Measurements from ENCODE around the gene TBATA.

TBATA gene

GRCh38 chr10:70795613-70796012, 10.4 kb upstream of the TBATA start:
- Mint-ChIP-seq H3K27ac (no peak overlapping the region), H3K4me3 (no peak overlapping the region), H3K36me3 (no peaks in the 10 kb centered on the region), H3K9me3 (ENCODE audit: low read depth) (no peaks in the 10 kb centered on the region), H3K27me3 (peaks cover 6% of the 10 kb centered on the region), H3K4me1 (ENCODE audit: low read depth) (peaks cover 13% of the 10 kb centered on the region)

GRCh38 chr10:70791386-70792039, 6.3 kb upstream of the TBATA start:
- no peaks in the 10 kb centered on the region for H3K36me3 Mint-ChIP-seq
- H3K4me3 Mint-ChIP-seq, result no peak overlapping the region
- peaks cover 26% of the 10 kb centered on the region for H3K4me1 Mint-ChIP-seq (ENCODE audit: low read depth)
- H3K27me3 Mint-ChIP-seq, result peaks cover 1% of the 10 kb centered on the region
- H3K9me3 Mint-ChIP-seq (ENCODE audit: low read depth), result no peaks in the 10 kb centered on the region
- no peak overlapping the region for H3K27ac Mint-ChIP-seq

GRCh38 chr10:70786799-70787415, 1.7 kb upstream of the TBATA start:
- Mint-ChIP-seq H3K9me3 (ENCODE audit: low read depth) (no peaks in the 10 kb centered on the region), H3K27ac (no peak overlapping the region), H3K4me1 (ENCODE audit: low read depth) (peaks cover 22% of the 10 kb centered on the region), H3K4me3 (no peak overlapping the region), H3K36me3 (no peaks in the 10 kb centered on the region), H3K27me3 (no peaks in the 10 kb centered on the region)

DNA sequence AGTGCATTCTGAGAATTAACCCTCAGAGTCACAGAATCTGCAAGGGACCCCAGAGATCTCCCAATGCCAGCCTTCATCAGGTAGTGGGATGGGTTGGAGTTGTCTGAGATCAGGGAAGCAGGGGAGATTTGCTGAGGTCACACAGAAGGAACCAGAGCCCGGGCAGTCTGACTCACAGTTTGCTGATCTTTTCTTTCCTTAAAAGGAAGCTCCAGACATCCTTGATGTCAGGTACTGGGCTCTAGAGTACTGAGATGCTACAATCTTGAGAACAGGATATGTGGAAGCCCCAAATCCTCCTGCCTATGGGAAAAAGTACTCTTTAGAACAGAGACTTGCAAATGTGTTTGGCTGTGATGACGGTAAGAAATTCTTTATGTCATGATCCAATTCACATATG, 706 bp downstream of the TBATA start:
- peaks cover 8% of the 10 kb centered on the region for H3K4me1 Mint-ChIP-seq (ENCODE audit: low read depth)
- H3K4me3 Mint-ChIP-seq, result no peak overlapping the region
- no peaks in the 10 kb centered on the region for H3K9me3 Mint-ChIP-seq (ENCODE audit: low read depth)
- no peak overlapping the region for H3K27ac Mint-ChIP-seq
- no peaks in the 10 kb centered on the region for H3K36me3 Mint-ChIP-seq
- H3K27me3 Mint-ChIP-seq, result no peaks in the 10 kb centered on the region

DNA sequence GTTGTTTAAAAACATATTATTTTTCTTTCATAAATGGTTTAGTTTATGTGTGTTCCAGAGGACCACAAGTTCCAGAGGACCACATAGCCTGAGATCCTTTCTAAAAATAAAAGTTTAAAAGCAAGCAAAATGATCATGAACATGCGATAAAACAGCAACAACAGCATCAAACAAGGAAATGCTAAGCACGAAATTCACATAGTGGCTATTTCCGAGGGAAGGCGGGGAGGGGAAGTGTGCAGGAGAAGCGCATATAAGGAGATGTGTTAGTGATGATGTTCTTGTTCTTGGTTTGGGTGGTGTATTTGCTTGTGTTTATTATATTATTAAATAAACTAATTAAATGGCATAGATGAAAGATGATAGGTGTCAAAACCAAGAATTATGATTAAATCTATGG, 1.2 kb downstream of the TBATA start:
- no peaks in the 10 kb centered on the region for H3K27me3 Mint-ChIP-seq
- no peak overlapping the region for H3K27ac Mint-ChIP-seq
- H3K36me3 Mint-ChIP-seq, result no peaks in the 10 kb centered on the region
- no peak overlapping the region for H3K4me3 Mint-ChIP-seq
- H3K9me3 Mint-ChIP-seq (ENCODE audit: low read depth), result no peaks in the 10 kb centered on the region
- peaks cover 8% of the 10 kb centered on the region for H3K4me1 Mint-ChIP-seq (ENCODE audit: low read depth)

DNA sequence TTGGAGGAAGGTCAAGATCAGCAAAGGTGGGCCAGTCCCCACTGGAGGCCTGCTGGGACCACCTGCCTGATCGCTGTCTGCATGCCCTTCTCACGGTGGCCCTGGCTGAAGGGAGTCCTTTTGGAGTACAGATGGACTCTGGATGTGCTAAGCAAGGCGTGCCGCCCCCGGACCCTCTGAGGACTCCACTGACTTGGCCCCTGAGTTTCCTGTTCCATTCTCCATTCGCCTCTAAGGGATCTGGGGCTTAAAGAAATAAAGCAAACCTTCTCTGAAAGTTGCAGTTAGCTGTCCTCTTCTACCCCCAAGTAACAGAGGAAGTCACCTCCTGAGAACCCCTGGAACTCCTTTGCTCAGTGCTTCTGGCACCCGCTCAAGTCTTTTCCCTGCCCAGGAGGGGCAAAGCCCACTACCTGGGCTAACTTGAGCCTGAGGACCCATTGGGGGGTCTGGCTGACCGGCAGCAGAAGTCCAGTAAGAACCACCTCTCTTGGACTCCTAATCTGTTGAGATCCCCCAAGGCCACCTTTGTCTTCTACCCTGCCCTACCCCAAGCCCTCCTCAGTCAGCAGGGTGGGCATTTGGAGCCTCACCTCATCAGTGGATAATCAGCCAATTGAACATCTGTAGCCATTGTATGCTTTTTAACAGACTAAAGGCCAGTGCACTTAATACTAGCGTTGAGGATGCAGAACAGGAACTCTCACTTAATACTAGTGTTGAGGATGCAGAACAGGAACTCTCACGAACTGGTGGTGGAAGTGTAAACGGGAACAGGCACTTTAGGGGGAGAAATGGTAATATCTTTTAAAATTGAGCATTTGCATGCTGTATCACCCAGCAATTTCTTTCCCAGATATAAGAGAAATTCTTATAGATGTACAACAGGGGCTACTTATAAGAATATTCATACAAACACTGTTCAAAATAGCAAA, 2.2 kb downstream of the TBATA start:
- no peak overlapping the region for H3K4me3 Mint-ChIP-seq
- H3K27ac Mint-ChIP-seq, result no peak overlapping the region
- no peaks in the 10 kb centered on the region for H3K9me3 Mint-ChIP-seq (ENCODE audit: low read depth)
- peaks cover 8% of the 10 kb centered on the region for H3K4me1 Mint-ChIP-seq (ENCODE audit: low read depth)
- no peaks in the 10 kb centered on the region for H3K36me3 Mint-ChIP-seq
- no peaks in the 10 kb centered on the region for H3K27me3 Mint-ChIP-seq

DNA sequence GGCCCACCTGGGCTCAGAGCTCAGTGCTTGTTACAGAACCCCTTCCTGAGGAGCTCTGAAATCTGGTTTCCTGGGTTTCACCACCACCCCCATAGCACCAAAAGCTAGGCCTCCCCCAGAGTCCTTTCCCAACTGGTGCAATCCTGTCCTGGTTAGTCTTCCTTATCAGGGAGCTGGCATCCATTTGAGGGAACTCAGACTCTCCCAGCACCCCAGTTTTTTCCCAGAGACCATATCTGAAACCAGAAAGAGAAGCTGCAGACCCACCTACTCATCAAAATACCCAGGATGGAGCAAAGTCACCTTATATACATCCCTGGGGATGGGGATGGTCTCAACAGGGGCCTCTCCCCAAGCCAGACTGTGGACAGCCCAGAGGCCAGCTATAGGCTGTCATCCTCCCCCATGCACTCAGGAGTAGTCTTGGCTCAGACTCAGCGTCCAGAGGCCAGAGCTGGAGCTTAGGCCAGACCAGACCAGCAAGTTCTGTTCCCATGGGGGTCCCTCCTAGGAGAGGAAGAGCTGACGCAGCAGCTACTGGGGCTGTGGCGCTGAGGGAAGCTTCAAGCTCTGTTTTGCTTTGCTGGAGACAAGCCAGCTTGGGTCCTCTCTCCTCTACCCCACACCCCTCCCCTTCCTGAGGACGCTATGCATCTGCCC, 3.0 kb downstream of the TBATA start:
- H3K27me3 Mint-ChIP-seq, result no peaks in the 10 kb centered on the region
- H3K27ac Mint-ChIP-seq, result no peak overlapping the region
- peaks cover 6% of the 10 kb centered on the region for H3K4me1 Mint-ChIP-seq (ENCODE audit: low read depth)
- no peaks in the 10 kb centered on the region for H3K36me3 Mint-ChIP-seq
- no peaks in the 10 kb centered on the region for H3K9me3 Mint-ChIP-seq (ENCODE audit: low read depth)
- no peak overlapping the region for H3K4me3 Mint-ChIP-seq

DNA sequence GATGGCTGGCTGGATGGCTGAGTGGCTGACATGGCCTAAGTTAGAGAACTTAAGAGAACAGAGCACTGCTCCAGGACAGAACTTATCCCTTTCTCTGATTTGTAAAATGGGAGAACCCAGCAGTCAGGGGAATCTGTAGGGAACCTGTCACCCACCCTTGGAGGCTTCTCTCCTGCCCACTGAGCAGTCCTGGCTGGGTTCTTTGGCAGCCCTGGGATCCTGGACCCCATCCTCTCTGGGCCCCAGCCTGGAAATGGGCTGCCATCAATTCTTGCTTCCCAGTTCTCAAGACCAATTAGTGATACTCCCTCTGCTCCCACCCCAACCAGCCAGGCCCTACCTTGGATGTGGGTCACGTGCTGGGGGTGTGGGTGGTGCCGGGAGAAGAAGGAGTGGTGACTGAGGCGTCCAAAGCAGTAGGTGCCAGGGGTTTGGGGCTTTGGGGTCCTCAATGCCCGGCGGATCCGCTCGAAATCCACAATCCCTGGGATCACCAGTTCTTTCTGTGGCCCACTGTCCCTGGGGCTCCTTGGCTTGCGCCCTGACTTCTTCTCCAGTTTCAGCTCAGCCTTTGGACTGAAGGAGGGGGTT, 3.6 kb downstream of the TBATA start:
- H3K36me3 Mint-ChIP-seq, result no peaks in the 10 kb centered on the region
- H3K9me3 Mint-ChIP-seq (ENCODE audit: low read depth), result no peaks in the 10 kb centered on the region
- no peaks in the 10 kb centered on the region for H3K27me3 Mint-ChIP-seq
- H3K4me3 Mint-ChIP-seq, result no peak overlapping the region
- H3K27ac Mint-ChIP-seq, result no peak overlapping the region
- H3K4me1 Mint-ChIP-seq (ENCODE audit: low read depth), result no peaks in the 10 kb centered on the region

DNA sequence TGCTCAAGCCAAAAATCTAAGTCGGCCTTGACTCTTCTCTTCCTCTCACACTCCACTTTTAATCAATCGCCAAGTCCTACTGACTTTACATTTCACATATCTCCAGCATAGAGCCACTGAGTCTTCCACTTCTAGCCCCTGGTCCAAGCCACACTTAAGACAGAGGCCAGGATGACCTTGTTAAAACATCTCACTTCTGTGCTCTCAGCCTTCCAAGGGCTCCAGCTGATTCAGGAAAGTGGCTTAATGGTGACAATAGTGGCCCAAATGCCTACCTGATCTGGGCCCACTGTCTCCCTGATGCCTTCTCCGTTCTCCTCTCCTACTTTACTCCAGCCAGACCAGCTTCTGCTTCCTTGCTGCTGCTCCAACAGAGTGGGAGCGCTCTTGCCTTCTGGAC, 4.4 kb downstream of the TBATA start:
- Mint-ChIP-seq H3K27ac (no peak overlapping the region), H3K27me3 (no peaks in the 10 kb centered on the region), H3K4me3 (no peak overlapping the region), H3K4me1 (ENCODE audit: low read depth) (no peaks in the 10 kb centered on the region), H3K36me3 (no peaks in the 10 kb centered on the region), H3K9me3 (ENCODE audit: low read depth) (no peaks in the 10 kb centered on the region)

- Mint-ChIP-seq H3K27ac (no peak overlapping the region), H3K9me3 (ENCODE audit: low read depth) (no peaks in the 10 kb centered on the region), H3K36me3 (no peaks in the 10 kb centered on the region), H3K4me3 (no peak overlapping the region), H3K4me1 (ENCODE audit: low read depth) (no peaks in the 10 kb centered on the region), H3K27me3 (no peaks in the 10 kb centered on the region)
Measured at GRCh38 chr10:70780370-70780760, 4.8 kb downstream of the TBATA start.

- Mint-ChIP-seq H3K4me3 (no peak overlapping the region), H3K4me1 (ENCODE audit: low read depth) (no peaks in the 10 kb centered on the region), H3K27me3 (no peaks in the 10 kb centered on the region), H3K36me3 (no peaks in the 10 kb centered on the region), H3K27ac (no peak overlapping the region), H3K9me3 (ENCODE audit: low read depth) (no peaks in the 10 kb centered on the region)
Measured at GRCh38 chr10:70779511-70780369, 5.4 kb downstream of the TBATA start.

- no peak overlapping the region for H3K4me3 Mint-ChIP-seq
- H3K36me3 Mint-ChIP-seq, result no peaks in the 10 kb centered on the region
- no peaks in the 10 kb centered on the region for H3K9me3 Mint-ChIP-seq (ENCODE audit: low read depth)
- no peaks in the 10 kb centered on the region for H3K4me1 Mint-ChIP-seq (ENCODE audit: low read depth)
- H3K27me3 Mint-ChIP-seq, result no peaks in the 10 kb centered on the region
- no peak overlapping the region for H3K27ac Mint-ChIP-seq
Measured at GRCh38 chr10:70779088-70779487, 6.1 kb downstream of the TBATA start.

GRCh38 chr10:70778267-70778924, 6.8 kb downstream of the TBATA start:
- Mint-ChIP-seq H3K27ac (no peak overlapping the region), H3K27me3 (no peaks in the 10 kb centered on the region), H3K4me1 (ENCODE audit: low read depth) (no peaks in the 10 kb centered on the region), H3K9me3 (ENCODE audit: low read depth) (no peaks in the 10 kb centered on the region), H3K4me3 (no peak overlapping the region), H3K36me3 (no peaks in the 10 kb centered on the region)
